HG03558 (cell line): ENCODE data around the gene IFNA16.
A peak's percentile ranks its signal among the peaks of the same experiment; 100 is the strongest.
"Not testable (repeated sequence)": the region's sequence is repeated elsewhere in the genome, so short reads cannot be mapped to it uniquely, and the experiment has no call there.

ENCODE experiments used
- ATAC-seq: cut with Tn5 transposase; IDR thresholded peaks from one replicate; pipeline ENCODE4 v1.9.1; 2021; ENCODE audit warnings: moderate number of reproducible peaks; ENCODE audit not compliant: unreplicated experiment; ENCODE audit errors: extremely low read depth

The IFNA16 gene

GRCh38 chr9:21217211-21217610 is at the start of gene IFNA16:
Gene IFNA16 (minus strand): TSS chr9:21217311. CDS start chr9:21217305, 6 bp downstream.
- not testable (repeated sequence) for ATAC-seq

GRCh38 chr9:21265421-21266189 is 48.5 kb upstream of the IFNA16 start:
- ATAC-seq, result no peak

- no peak for ATAC-seq
These were observed 38.6 kb upstream of the IFNA16 start for GRCh38 chr9:21255538-21256212.

GRCh38 chr9:21252721-21253547 is 35.8 kb upstream of the IFNA16 start:
- peak; percentile 62 for ATAC-seq

- no peak for ATAC-seq
These were observed 34.5 kb upstream of the IFNA16 start for GRCh38 chr9:21251638-21252037.

GRCh38 chr9:21251190-21251589 is 34.1 kb upstream of the IFNA16 start:
- no peak for ATAC-seq

GRCh38 chr9:21244836-21245235 is 27.7 kb upstream of the IFNA16 start:
- no peak for ATAC-seq

- ATAC-seq, result no peak
These were observed 22.8 kb upstream of the IFNA16 start, which contains the start of gene IFNA14 for GRCh38 chr9:21239911-21240310. Gene IFNA14 (minus strand): TSS chr9:21240005. CDS start chr9:21239935, 70 bp downstream.

GRCh38 chr9:21236360-21236714 is 19.2 kb upstream of the IFNA16 start:
- ATAC-seq, result not testable (repeated sequence)

GRCh38 chr9:21235468-21236359 is 18.6 kb upstream of the IFNA16 start:
- ATAC-seq, result peak; percentile 74

- no peak for ATAC-seq
These were observed 17.1 kb upstream of the IFNA16 start for GRCh38 chr9:21234153-21234687.

- no peak for ATAC-seq
These were observed 16.1 kb upstream of the IFNA16 start for GRCh38 chr9:21233258-21233657.

- ATAC-seq, result no peak
These were observed 11.0 kb upstream of the IFNA16 start, which contains the start of gene IFNA17 for GRCh38 chr9:21228122-21228521. Gene IFNA17 (minus strand): TSS chr9:21228222. CDS start chr9:21228173, 49 bp downstream.

GRCh38 chr9:21213411-21214326 is 3.4 kb downstream of the IFNA16 start:
- ATAC-seq, result peak; percentile 67

GRCh38 chr9:21212160-21212559 is 5.0 kb downstream of the IFNA16 start:
- ATAC-seq, result not testable (repeated sequence)

GRCh38 chr9:21210782-21211181 is 6.3 kb downstream of the IFNA16 start:
- not testable (repeated sequence) for ATAC-seq

- ATAC-seq, result no peak
These were observed 6.8 kb downstream of the IFNA16 start for GRCh38 chr9:21210311-21210710.

- not testable (repeated sequence) for ATAC-seq
These were observed 10.1 kb downstream of the IFNA16 start, which contains the start of gene IFNA10 for GRCh38 chr9:21207043-21207442. Gene IFNA10 (minus strand): TSS chr9:21207143. CDS start chr9:21207097, 46 bp downstream.
